ENCODE results near the gene SUGCT.

DNA sequence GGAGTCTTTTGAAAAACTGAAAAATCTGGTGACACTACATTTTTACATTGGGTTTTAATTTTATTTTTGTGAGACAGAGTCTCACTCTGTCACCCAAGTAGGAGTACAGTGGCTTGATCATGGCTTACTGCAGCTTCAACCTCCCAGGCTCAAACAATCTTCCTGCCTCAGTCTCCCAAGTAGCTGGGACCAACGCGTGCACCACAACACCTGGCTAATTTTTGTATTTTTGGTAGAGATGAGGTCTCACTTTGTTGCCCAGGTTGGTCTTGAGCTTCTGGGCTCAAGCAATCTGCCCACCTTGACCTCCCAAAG is 11.9 kb upstream of the SUGCT start:
- TF ChIP-seq, protein P1, sequence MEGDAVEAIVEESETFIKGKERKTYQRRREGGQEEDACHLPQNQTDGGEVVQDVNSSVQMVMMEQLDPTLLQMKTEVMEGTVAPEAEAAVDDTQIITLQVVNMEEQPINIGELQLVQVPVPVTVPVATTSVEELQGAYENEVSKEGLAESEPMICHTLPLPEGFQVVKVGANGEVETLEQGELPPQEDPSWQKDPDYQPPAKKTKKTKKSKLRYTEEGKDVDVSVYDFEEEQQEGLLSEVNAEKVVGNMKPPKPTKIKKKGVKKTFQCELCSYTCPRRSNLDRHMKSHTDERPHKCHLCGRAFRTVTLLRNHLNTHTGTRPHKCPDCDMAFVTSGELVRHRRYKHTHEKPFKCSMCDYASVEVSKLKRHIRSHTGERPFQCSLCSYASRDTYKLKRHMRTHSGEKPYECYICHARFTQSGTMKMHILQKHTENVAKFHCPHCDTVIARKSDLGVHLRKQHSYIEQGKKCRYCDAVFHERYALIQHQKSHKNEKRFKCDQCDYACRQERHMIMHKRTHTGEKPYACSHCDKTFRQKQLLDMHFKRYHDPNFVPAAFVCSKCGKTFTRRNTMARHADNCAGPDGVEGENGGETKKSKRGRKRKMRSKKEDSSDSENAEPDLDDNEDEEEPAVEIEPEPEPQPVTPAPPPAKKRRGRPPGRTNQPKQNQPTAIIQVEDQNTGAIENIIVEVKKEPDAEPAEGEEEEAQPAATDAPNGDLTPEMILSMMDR (IDR thresholded peaks at IDR 0.05 in 8 of 11, conservative IDR thresholded peaks at IDR 0.05 in 3 of 11), result no peak
- no peak for TF ChIP-seq POLR2A (IDR thresholded peaks at IDR 0.05)
